GM12892 (cell line): Measurements from ENCODE around the gene CPNE1.

Experiments
- POLR2A ChIP-seq: IDR thresholded peaks from 2 replicates; pipeline ENCODE4 v1.6.1; 2011; ENCODE audit warnings: low read depth, low read length, control low read depth
- POLR2AphosphoS5 ChIP-seq: IDR thresholded peaks from 2 replicates; pipeline ENCODE4 v1.6.1; 2011; ENCODE audit warnings: low read depth, low read length, control low read depth

DNA sequence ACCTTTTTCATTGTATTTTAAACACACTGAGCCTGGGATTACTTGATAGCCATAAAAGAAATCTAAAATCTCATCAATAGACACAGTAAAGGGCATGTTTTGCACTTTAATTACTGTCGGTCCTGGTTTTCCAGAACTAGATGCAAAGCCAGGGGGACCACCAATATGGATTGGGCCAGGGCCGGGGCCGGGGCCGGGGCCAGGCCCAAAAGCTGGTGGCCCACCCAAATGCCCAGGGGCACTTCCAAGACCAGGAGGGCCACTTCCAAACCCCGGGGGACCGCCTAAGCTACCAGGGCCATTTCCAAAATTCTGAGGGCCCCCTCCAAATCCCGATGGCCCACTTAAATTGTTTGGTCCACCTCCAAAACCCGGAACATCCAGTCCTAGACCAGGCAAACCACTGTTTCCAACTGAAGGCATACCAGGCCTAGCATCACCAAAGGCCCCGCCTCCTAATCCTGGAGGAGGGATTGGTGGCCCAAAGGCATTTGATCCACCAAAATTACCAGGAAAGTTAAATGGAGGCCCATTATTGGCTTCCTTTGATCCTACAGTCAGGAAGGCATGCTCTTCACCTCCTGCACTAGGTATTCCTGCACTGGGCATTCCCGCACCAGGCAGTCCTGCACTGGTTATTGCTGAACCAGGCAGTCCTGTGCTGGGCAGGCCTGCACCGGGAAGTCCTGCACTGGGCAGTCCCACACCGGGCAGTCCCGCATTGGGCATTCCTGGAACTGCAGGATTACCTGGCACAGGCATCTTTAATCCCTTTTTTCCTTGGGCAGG is 11.9 kb downstream of the CPNE1 start:
- peak; percentile 36; the same call in 1 of the 2 replicates for TF ChIP-seq POLR2A
- no peak for TF ChIP-seq POLR2AphosphoS5
